CD4-positive, alpha-beta T cell treated with Interferon alpha-2 for 1 hour (primary cell): ENCODE results near the gene GPATCH3.
"Not testable (repeated sequence)": the region's sequence is repeated elsewhere in the genome, so short reads cannot be mapped to it uniquely, and the experiment has no call there.

ENCODE experiments used
- DNase-seq, 2 donors: peaks; one replicate each; pipeline ENCODE4 v3.0.0-alpha.2; 2020 to 2022

Gene GPATCH3

DNA sequence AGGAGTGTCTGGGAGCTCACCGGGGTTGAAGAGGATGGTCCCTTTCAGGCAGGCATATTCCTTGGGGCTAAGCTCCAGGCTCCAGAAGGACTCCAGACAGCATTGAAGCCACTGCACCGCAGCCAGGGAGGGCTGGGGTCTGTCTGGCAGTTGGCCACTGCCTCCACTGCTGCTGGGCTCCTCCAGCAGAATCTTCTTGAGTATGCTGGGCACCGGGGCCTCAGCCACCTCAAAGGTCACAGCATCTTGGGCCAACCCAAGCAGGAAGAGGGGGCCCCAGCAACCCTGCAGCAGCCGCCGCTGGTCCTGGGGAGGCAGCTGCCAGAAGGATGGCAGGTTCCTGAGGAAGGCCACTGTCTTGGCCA lies 13.1 kb upstream of the GPATCH3 start:
- no peak for DNase-seq

DNA sequence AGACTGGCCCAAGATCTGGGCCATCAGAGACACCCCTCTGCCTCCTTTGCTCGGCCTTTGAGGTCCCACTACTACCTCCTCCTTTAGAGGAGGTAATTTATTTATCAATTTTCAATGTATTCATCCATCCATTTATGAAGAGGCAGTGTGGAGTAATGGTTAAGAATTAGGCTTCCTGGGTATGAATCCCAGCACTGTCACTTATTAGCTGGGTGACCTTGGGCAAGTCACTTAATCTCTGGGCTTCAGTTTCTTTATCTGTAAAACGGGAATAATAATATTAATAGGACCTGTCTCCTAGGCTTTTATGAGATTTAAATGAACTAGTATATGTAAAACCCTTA lies 11.9 kb upstream of the GPATCH3 start:
- DNase-seq = no peak

DNA sequence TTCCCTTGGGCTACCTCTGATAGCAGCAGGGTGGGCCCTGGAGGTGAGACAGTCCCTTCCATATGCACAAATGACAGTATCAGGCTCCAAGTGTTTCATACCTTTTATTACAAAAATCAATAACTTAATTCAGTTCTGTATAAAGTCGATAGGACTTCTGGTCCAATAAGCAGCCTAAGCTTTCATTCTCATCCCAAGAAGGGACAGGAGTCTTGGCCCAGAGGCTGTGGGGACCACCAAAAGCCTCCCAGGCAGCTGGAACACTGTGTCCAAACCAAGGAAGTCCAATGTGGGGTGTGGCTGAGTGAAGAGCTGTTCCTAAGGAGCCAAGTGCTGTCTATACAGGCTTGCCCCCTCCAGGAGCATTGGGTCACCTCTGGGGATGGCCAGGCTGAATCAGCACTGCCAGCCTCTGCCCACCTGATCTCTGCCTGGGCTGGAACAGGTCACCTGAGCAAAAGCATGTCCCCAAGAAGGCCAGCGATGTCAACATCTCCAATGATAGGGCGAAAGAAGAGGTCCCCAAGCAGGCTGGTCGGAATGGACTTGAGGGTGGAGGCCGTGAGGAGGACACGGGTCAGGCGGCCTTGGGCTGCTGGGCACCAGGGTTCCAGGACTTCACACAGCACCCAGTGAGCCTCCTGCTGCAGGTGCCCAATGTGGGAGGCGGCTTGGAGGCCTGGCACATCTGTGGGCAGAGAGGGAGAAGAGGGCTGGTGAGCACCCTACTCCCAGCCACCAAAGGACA lies 11.3 kb upstream of the GPATCH3 start:
- no peak for DNase-seq

DNA sequence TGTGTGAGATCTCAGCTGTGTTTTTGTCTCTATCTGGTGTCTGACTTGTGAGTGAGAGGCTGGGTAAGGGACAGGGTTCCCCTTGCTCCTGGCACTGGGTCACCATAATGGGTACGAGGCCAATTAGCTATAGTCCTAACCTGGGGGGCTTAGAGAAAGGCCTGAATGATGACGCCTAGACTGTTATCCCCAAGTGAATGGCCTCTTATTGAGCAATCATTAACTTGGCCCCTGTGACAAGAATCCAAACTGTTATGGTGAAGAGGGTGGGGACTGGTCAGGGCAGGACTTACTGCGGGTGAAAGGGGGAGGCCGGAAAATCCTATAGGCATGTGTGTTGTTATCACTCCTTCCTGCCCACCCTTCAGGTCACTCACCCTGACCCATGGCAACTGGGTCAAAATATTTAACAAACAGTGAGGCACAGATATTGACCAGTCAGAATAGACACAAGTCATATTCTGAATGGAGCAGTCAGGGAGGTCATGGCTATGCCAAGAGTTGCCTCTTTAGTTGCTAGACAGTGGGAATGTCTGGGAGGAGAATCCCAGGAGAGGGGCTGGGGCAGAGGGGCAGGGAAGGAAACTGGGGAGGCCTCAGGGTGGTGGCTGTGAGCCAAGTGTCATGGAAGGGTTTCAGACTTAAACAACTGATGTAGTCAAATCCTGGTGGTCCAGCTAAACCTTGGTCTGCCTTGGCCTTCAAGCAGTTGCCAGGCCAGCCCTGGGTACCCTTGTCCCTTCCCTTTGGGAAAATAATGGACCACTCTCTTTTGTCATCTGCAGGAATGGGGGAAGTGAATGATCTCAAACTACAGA lies 10.3 kb upstream of the GPATCH3 start:
- no peak for DNase-seq

DNA sequence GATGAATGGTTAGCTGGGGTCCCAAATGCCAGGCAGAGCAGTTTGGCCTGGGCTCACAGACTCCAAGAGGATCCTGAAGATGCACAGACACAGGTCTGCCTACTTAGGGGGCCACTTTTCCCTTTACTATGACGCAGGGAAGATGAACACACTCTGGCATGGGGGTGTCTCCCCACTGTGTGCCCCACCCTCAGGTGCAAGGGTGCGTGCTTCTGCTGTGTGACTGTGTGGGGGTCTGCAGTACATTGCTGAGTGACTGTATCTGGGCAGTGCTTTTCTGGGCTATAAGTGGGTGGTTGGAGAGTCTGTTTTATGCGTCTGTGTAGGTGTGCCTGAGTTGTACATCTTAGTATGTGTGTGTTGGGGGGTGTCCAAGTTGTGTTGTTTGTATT lies 9.7 kb upstream of the GPATCH3 start:
- DNase-seq = no peak

DNA sequence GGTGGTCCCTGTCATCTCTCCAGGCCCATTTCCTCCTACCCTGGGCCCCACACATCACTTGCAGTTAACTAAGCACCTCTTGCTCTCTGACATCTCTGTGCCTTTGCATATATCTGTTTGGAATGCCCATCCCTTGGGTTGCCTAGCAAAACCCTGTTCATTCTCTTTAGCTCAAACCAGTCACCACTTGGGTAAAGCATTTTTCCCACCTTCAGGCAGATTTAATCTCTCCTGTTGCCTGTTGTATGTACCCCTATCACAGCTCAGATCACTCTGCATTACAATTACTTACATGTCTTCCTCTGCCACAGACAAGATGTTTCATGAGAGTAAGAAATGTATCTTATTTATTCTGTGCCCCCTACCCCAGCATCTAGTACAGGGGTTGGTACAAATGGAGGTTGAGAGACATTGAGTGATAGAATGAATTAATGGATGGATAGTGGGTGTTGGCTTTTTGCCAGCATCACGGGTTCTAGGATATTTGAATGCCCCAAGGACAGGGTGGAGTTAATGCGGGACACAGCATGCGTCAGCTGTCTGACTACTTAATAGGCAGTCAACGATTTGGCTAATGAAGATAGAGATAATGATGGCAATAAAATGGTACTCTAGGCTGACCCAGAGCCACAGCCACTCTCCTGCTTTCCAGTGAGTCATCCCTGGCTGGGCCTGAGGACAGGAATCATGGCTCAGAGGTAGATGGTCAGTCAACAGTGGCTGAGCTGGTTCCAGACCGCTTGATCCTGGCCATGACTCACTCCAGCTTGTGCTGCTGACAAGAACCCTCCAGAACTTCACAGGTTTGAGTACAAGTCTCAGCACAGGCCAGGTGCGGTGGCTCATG lies 7.0 kb upstream of the GPATCH3 start:
- no peak for DNase-seq

DNA sequence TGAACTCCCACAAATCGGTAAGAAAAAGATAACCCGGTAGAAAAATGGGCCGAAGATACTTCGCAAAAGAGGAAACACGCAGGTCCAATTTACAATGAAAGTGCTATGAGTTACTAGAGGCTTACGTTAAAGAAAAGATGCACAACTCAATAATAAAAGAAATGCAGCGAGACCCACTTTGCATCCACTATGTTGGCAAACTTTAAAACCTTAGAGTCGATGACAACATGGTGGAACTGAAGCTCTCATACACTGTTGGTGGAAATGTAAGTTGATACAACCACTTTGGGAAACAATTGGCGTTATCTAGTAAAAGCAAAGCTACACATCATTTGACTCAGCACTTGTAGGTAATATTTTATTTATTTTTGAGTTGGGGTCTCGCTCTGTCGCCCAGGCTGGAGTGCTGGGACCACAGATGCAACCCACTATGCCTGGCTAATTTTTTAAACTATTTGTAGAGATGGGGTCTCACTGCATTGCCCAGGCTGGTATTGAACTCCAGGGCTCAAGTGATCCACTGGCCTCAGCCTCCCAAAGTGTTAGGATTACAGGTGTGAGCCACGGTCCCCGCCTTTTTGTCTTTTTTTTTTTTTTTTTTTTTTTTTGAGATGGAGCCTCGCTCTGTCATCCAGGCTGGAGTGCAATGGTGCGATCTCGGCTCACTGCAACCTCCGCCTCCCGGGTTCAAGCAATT lies 696 bp upstream of the GPATCH3 start:
- no peak for DNase-seq

DNA sequence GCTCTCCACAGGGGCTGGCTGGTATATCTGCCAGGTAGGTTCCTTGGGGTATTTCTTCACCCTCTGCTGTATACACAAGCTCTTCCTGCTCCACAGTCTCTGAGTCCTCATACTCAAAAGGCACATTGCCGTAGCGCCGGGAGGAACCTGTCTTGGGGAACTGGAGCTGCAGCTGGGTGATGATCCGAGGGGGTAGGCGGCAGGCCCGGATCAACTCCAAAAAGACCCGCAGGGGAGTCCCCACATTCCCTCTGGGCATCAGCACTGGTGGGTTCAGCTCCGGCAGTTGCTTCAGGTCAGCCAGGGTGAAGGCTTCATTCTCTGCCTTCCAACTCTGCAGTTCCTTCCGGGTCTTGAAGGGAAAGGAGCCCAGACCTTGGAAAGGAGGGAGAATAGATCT lies 2.9 kb downstream of the GPATCH3 start:
- no peak for DNase-seq

DNA sequence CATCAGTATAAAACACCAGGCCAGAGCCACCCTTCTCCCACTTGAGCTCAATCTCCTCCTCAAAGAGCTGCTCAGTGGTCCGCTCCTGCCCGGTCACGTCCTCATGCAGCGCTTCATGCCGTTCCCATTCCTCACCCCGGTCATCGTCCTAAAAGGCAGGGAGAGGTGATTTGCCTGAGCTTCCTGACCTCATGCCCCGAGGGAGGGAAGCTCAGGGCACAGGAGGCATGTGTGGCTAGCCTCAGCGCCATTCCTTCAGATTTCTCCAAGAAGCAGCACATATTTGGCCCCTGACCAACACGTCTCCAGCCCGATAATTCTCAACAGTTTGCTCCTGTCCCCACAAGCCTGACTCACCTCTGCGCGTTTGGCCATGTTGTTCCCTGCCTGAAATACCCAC lies 6.0 kb downstream of the GPATCH3 start:
- DNase-seq = no peak

DNA sequence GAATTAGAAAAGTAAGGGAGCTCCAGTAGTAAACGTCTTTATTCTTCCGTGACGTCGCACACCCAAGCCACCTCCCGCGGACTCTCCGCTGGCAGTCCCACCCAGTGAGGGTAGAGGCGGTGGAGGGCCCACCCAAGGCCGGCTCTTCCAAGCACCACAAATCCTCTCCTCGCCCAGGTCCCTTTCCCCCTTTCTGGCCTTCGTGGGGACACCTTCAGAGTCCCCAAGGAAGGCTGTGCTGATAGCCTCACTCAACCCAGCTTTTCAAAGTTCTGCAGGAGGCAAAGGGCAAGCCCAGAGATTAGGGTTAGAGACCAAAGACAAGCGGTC lies 9.8 kb downstream of the GPATCH3 start:
- DNase-seq = no peak

DNA sequence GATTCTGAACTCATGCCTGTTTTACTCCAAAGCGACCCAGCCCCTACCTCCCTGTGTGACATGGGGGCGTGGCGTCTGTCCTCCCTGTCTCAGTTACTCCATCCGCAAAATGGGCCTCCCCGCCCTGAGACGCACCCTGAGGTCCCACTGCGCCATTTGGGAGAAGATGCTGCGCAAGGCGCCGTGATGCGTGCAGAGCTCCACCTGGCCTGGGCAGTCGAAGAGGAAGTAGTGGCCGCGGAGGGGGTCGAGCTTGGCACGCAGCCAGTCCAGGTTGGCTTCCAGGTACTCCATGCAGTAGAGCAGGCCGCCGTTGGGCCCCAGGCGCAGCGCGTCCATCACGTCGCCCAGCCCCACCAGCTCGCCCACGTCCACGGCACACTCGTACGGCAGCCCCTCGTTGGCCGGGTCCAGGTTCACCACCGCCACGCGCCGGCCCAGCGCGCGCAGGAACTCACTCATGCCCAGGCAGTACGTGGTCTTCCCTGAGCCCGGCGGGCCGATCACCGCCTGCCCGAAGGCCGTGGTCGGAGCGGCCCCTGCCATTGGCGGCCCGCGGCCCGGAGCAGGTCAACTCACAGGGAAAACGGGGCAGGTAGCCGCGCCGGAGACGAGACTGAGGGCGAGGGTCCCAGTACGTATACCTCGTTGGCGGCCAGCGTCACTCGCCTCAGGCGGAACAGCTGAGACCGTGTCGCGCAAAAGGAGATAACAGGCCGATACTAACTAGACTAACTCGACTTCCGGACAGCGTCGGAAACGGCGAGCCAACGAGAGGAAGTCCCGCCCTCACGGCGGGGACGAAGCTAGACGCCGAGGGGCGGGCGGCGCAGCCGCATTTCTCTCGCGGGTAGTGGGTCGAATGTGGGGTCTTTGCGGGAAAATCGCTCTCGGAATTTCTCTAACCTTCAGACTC lies 10.5 kb downstream of the GPATCH3 start, which contains the start of gene GPN2:
Gene GPN2, minus strand, starts transcription at position 733 of the 916 bp plus-strand sequence. Its CDS starts 187 bp downstream, at position 546.
- peak; percentile 76 to 81 for DNase-seq

DNA sequence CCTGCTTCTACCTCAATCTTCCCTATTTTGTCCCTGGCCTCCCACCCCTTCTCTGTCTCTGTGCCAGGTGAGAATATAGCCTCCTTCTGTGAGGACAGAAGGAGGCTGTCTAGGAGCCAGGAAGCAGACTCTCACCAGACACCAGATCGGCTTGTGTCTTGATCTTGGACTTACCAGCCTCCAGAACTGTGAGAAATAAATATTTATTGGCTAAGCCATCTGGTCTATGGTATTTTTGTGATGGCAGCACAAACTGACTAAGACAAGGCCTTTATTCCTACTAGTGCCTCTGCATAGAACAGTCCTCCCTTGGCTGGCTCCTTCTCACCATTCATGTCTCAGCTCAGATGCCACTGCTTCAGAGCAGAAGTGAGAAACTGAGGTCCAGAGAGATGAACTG lies 12.0 kb downstream of the GPATCH3 start:
- DNase-seq = no peak

DNA sequence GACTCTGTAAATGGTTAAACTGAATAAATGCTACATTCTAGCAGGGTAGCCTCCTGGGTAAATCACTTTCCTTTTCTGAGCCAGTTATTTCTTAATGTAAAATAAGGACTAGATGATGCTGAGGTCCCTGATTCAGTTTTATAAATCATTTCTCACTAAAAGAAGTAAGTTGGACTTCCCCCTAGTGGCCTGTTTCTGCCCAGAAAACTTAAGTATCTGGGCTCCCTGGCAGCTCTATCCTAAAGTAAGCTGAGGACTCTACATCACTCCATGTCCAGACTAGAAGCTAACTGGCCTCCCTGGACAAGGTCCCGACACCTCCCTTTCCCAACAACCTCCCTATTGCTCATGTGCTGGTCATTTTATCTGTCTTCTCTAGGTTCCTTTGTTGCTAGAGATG lies 13.1 kb downstream of the GPATCH3 start:
- DNase-seq = peak in 1 of 2 donors; percentile 49

DNA sequence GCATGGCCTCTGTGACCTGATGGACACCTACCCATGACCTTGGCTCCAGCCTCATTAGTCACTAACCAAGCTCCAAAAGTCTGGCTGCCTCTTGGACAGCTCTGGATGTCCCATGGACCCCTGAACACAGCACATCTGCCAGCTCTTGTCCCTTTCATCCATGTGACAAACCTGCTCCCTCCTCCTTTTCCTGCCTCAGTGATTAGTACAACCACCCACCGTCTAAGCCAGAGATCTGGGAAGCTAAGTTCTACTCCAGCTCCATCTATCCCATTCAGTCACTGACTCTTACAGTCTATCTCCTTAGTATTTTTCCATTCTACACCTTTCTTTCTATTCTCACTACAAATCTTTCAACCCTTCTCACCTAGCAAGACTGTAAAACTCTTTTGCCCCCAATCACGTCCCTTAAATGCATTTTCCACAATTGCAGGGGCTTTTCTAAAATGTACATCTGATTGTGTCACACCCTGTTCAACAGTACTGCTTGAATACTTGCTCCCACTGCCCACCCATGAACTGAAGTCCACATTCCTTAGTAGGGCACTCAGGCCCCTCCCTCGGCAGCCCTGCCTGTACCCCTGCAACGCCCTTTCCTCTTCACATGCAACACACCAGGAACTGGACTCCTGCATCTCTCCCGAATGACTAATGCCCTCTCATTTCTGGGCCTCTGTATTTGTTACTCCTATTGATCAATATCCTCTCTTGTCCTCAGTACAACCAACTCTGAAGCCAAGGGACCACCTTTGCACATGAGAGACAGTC lies 17.4 kb downstream of the GPATCH3 start:
- DNase-seq = no peak

DNA sequence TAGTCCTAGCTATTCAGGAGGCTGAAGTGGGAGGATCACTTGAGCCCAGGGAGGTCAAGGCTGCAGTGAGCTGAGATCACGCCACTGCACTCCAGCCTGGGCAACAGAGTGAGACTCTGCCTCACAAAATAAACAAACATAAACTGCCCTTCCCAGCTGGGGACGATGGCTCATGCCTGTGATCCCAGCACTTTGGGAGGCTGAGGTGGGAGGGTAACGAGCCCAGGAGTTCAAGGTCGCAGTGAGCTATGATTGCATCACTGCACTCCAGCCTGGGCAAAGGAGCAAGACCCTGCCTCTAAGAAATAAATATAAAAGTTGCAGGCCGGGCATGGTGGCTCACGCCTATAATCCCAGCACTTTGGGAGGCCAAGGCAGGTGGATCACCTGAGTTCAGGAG lies 18.7 kb downstream of the GPATCH3 start:
- not testable (repeated sequence) for DNase-seq

DNA sequence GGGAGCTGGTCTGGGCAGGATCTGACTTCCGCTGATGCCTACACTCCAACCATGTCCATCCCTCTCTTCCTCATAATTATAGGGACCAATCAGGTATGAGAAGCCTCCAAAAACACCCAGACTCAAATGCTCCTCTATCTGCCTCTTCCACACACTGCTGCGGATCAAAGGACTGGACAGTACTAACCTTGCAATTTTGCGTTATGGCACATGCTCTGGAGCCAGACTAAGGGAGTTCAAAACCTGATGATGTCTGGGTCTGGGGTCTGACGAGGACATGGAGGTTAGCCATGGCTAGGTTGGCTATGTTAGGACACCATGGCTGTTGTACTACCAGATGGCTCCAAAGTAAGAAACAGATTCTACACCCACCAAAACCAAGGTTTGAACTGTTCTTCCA lies 20.5 kb downstream of the GPATCH3 start:
- DNase-seq = no peak

DNA sequence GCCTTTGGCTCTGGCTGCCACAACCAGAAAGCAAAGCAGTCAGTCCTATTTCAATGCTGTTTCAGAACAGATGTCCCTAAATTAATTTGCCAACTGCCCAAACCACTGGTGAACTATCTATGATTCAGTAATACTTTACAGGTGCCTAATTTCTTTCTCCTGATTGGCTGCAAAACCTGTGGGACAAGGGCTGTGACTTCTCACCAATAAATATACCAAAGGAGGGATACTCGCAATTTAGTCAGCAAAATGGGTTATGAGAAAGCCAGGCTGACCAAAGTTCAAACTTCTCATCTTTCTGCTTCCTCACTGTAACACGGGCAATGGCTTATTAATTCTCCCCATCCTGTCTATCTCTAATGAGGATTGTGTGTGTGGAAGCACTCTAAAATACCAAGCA lies 22.9 kb downstream of the GPATCH3 start:
- no peak for DNase-seq

DNA sequence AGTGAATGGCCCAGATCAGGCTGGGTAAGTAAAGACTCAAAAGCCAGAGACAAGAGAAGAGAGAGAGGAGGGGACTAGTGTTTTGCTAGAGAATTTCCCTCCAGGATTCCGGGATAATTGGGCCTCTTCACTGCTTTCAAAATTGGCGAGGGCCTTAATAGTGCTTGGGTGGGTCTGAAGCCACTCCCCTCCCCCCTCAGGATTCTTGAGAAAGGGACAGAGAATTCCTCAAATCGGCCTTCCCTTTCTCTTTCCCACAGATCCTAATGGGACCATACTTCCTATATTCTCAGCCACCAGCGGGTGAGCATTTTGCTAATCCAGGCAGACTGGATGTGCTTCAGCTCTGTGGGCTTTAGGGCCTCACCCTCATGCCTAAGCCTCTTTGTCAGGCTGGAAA lies 25.4 kb downstream of the GPATCH3 start:
- no peak for DNase-seq

DNA sequence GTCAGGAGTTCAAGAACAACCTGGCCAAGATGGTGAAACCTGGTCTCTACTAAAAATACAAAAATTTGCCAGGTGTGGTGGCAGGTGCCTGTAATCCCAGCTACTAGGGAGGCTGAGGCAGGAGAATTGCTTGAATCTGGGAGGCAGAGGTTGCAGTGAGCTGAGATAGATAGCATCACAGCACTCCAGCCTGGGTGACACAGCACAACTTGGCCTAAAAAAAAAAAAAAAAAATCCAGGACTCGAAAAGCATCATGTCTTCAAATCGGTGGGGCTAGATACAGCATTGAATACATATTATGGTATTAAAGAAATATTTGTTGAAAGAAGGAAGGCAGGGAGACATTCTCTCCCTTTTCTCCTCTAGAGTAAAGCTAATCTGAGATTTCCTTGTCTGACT lies 27.2 kb downstream of the GPATCH3 start:
- DNase-seq = not testable (repeated sequence)

DNA sequence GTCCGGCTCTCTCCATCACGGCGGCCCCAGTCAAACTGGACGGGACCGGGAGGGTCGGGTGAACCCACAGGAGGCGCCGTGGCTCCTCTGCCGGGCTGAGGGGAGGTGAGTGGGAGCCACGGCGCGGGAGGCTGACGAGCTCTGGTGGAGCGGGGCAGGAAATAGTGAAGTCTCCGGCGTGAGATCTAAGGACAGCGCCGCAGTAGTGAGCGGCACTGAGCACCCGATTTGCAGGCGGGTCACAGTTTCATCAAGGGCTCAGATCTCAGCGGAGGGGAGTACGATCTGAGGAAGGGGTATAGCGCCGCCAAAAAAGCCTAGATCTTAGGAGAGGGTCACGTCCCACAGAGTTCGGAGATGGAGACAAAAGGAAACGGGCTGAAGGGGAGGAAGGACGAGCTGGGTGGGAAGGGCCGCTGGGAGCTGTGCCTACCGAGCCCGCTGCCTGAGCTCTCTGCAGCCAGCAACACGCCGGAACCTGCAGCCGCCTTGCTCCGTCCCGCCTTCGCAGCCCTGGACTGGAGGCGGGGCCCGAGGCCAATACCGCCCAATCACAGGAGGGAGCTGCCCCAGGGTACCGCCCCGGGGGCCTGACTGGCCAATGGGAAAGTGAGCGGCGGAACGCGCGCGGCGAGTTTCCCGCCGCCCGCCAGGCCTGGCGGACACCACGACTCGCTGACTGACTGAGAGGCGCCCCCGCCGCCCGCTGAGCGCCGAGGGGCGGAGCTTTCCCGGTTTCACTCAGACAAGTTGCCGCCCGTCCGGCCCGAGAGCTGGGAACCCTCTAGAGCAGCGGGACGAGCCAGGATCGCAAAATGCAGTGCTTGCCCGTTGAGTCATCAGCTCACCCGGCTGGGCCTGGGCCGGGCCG lies 35.4 kb downstream of the GPATCH3 start:
- peak; percentile 93 to 97 for DNase-seq
